Spleen (tissue), 7 donors: Measurements from ENCODE around the gene SLC30A7.

Source experiments
- CTCF ChIP-seq, 11 experiments: fragments of 200-600 bp in 7 of 11; fragments of 450-650 bp in 4 of 11; sonication (generic) in 4 of 11; IDR thresholded peaks in 8 of 11; conservative IDR thresholded peaks in 3 of 11; 1 replicate in 7 of 11; 2 replicates in 4 of 11; pipeline versions ENCODE4 v1.4.0 to v1.8.0; 2016 to 2021; ENCODE audit warnings: antibody characterized with exemption in 11 of 11, inconsistent platforms in 4 of 11, mild to moderate bottlenecking in 1 of 11
- POLR2A ChIP-seq, 3 donors: fragments of 450-650 bp; IDR thresholded peaks; one replicate each; pipeline ENCODE4 v1.5.1; 2017; ENCODE audit warnings: antibody characterized with exemption in 3 of 3, mild to moderate bottlenecking in 1 of 3
- POLR2AphosphoS5 ChIP-seq, 3 donors: sonication (generic); formaldehyde crosslinking; IDR thresholded peaks; one replicate each; pipeline ENCODE4 v1.5.1; 2017; ENCODE audit warnings: antibody characterized with exemption in 3 of 3
- donor health status: DM: no; HTN: no; CAD: no; lungs with moderate emphysema.
- donor health status: DM: no; HTN: no; CAD: no.
- donor health status: DM: no; HTN: no; CAD: no.

GRCh38 chr1:100988121-100988520 lies 92.2 kb downstream of the SLC30A7 start:
- TF ChIP-seq CTCF (IDR thresholded peaks at IDR 0.05 in 8 of 11, conservative IDR thresholded peaks at IDR 0.05 in 3 of 11): no peak
- no peak for TF ChIP-seq POLR2A (IDR thresholded peaks at IDR 0.05)
- no peak for TF ChIP-seq POLR2AphosphoS5 (IDR thresholded peaks at IDR 0.05)
